ENCODE measurements around the gene NUCKS1.

Gene NUCKS1

GRCh38 chr1:205750138-205751035 is at the start of gene NUCKS1:
Gene NUCKS1 (minus strand): TSS chr1:205750182. CDS start chr1:205749973, 209 bp downstream.
- peak; percentile 97 for DNase-seq

GRCh38 chr1:205798577-205798976 is 48.6 kb upstream of the NUCKS1 start:
- no peak for DNase-seq

- no peak for DNase-seq
These were observed 47.2 kb upstream of the NUCKS1 start for GRCh38 chr1:205797168-205797567.

GRCh38 chr1:205794011-205794730 is 44.2 kb upstream of the NUCKS1 start:
- no peak for DNase-seq

- no peak for DNase-seq
These were observed 43.1 kb upstream of the NUCKS1 start for GRCh38 chr1:205792961-205793673.

GRCh38 chr1:205792481-205792881 is 42.5 kb upstream of the NUCKS1 start:
- DNase-seq: no peak

- peak; percentile 25 for DNase-seq
These were observed 41.7 kb upstream of the NUCKS1 start for GRCh38 chr1:205791568-205792180.

GRCh38 chr1:205787287-205787916 is 37.4 kb upstream of the NUCKS1 start:
- no peak for DNase-seq

GRCh38 chr1:205786601-205787000 is 36.6 kb upstream of the NUCKS1 start:
- DNase-seq: no peak

GRCh38 chr1:205785446-205785845 is 35.5 kb upstream of the NUCKS1 start:
- no peak for DNase-seq

GRCh38 chr1:205783904-205784303 is 33.9 kb upstream of the NUCKS1 start:
- DNase-seq: peak; percentile 84

- DNase-seq: no peak
These were observed 33.4 kb upstream of the NUCKS1 start for GRCh38 chr1:205783433-205783795.

GRCh38 chr1:205782627-205783432 is 32.8 kb upstream of the NUCKS1 start:
- DNase-seq: no peak

- no peak for DNase-seq
These were observed 30.4 kb upstream of the NUCKS1 start for GRCh38 chr1:205780335-205780734.

- no peak for DNase-seq
These were observed 28.0 kb upstream of the NUCKS1 start for GRCh38 chr1:205777994-205778393.

GRCh38 chr1:205775717-205776056 is 25.7 kb upstream of the NUCKS1 start:
- DNase-seq: peak; percentile 39

GRCh38 chr1:205775015-205775716 is 25.2 kb upstream of the NUCKS1 start, which contains the start of gene RAB29:
Gene RAB29 (minus strand): TSS chr1:205775482. CDS start chr1:205774956, 526 bp downstream.
- peak; percentile 63 for DNase-seq

- no peak for DNase-seq
These were observed 24.4 kb upstream of the NUCKS1 start for GRCh38 chr1:205774198-205775014.

- no peak for DNase-seq
These were observed 22.6 kb upstream of the NUCKS1 start for GRCh38 chr1:205772607-205773032.

GRCh38 chr1:205770618-205771017 is 20.6 kb upstream of the NUCKS1 start:
- no peak for DNase-seq
